Panc1 (cell line): ENCODE data around the gene WDR20. TPM values are rescaled to one million over a fixed set of nuclear protein-coding genes. Genes with fewer than 3 reads are reported as not detected.

ENCODE experiments used
- ATAC-seq: fragments of 200-7000 bp; cut with Tn5 transposase; 2 replicates; pipeline ENCODE4 v1.9.1; 2020; ENCODE audit warnings: mild to moderate bottlenecking, moderate library complexity
- BruUV-seq: library from RNA; stranded (reverse); fragments of 400-500 nt; replicated peaks from 2 replicates; lab custom pipeline; 2021; lab: Mats Ljungman, UMichigan
- CTCF ChIA-PET: fragments of 300-600 bp; sonication (Branson Sonifier 250); formaldehyde crosslinking; loops from one replicate; lab custom pipeline; 2022; ENCODE audit warnings: antibody characterized with exemption; lab: Charles Lee
- POLR2A ChIA-PET: fragments of 300-600 bp; sonication (Branson Sonifier 250); formaldehyde crosslinking; loops from one replicate; lab custom pipeline; 2022; ENCODE audit warnings: antibody characterized with exemption; lab: Charles Lee
- DNase-seq: peaks from one replicate; pipeline ENCODE4 v3.0.0-alpha.2; 2010; ENCODE audit warnings: low read depth, low spot score
- H3K27ac ChIP-seq: 2 replicates; pipeline ENCODE4 v1.5.1; 2011; ENCODE audit warnings: mild to moderate bottlenecking, low read length, inconsistent platforms
- H3K27me3 ChIP-seq: fragments of 200-500 bp; sonication (Bioruptor generic); 2 replicates; pipeline ENCODE4 v1.6.0; 2014; ENCODE audit warnings: low read length, inconsistent platforms; ENCODE audit not compliant: control insufficient read depth, insufficient read depth
- H3K36me3 ChIP-seq: fragments of 200-500 bp; sonication (Bioruptor generic); 2 replicates; pipeline ENCODE4 v1.5.1; 2014; ENCODE audit warnings: inconsistent platforms, mild to moderate bottlenecking, low read length, moderate library complexity; ENCODE audit not compliant: control insufficient read depth, insufficient read depth
- H3K4me1 ChIP-seq: 2 replicates; pipeline ENCODE4 v1.5.1; 2011; ENCODE audit warnings: inconsistent platforms, mild to moderate bottlenecking, low read length, moderate library complexity; ENCODE audit not compliant: control insufficient read depth, insufficient read depth
- H3K4me3 ChIP-seq, 2 experiments: 2 replicates each; pipeline ENCODE4 v1.5.1; 2011 to 2012; ENCODE audit warnings: low read depth in 2 of 2, low read length in 2 of 2, mild to moderate bottlenecking in 2 of 2, inconsistent platforms in 1 of 2, moderate library complexity in 1 of 2
- H3K9me3 ChIP-seq: fragments of 200-500 bp; sonication (Bioruptor generic); 2 replicates; pipeline ENCODE4 v1.5.1; 2014; ENCODE audit warnings: low read depth, mild to moderate bottlenecking, inconsistent platforms, low read length, moderate library complexity; ENCODE audit not compliant: control insufficient read depth, insufficient read depth
- POLR2AphosphoS5 ChIP-seq: IDR thresholded peaks from 2 replicates; pipeline ENCODE4 v1.6.1; 2012; ENCODE audit warnings: mild to moderate bottlenecking, low read depth, low read length, moderate library complexity
- SIN3A ChIP-seq: IDR thresholded peaks from 2 replicates; pipeline ENCODE4 v1.6.1; 2012; ENCODE audit warnings: low read depth, mild to moderate bottlenecking, low read length, moderate library complexity, borderline replicate concordance; ENCODE audit not compliant: insufficient read depth
- TCF7L2 ChIP-seq: IDR thresholded peaks from 2 replicates; pipeline ENCODE4 v1.6.1; 2011; ENCODE audit warnings: mild to moderate bottlenecking, low read depth, low read length, inconsistent platforms
- in situ Hi-C: cut with HindIII; loops from 2 replicates; pipeline ENCODE4 v1.10.0; 2016; ENCODE audit warnings: low sequenced_read_pairs, low pct_unique_long_range_greater_than_20kb
- intact Hi-C: fragments of 100-400 bp; cut with micrococcal nuclease; formaldehyde crosslinking; loops from one replicate; pipeline ENCODE4 v1.10.0; 2022; ENCODE audit not compliant: unreplicated experiment
- total RNA-seq: library from RNA; stranded (reverse); gene quantifications from one replicate; pipeline ENCODE4 v1.2.1, GENCODE V29; 2021; ENCODE audit not compliant: unreplicated experiment
- TF ChIP-seq, protein P1 (sequence below), 2 experiments: IDR thresholded peaks; 2 replicates each; pipeline ENCODE4 v1.6.1; 2011 to 2012; ENCODE audit warnings: low read depth in 2 of 2, control low read depth in 1 of 2, low read length in 1 of 2, mild to moderate bottlenecking in 1 of 2, moderate library complexity in 1 of 2; ENCODE audit not compliant: insufficient read depth in 1 of 2
- TF ChIP-seq, protein P2 (sequence below): fragments of 450-650 bp; IDR thresholded peaks from 2 replicates; pipeline ENCODE4 v1.5.1; 2017; ENCODE audit warnings: mild to moderate bottlenecking

Gene WDR20
- total RNA-seq, 1 experiment from 2014 or later, result 20.2 TPM

DNA sequence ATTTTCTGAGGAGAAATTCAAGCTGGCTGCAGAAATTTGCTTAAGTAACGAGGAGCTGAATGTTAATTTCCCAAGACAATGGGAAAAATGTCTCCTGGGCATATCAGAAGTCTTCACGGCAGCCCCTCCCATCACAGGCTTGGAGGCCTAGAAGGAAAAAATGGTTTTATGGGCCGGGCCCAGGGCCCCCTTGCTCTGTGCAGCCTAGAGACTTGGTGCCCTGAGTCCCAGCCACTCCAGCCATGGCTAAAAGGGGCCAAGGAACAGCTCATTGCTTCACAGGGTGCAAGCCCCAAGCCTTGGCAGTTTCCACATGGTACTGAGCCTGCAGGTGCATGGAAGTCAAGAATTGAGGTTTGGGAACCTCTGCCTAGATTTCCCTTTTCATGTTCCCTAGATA lies 28.6 kb upstream of the WDR20 start:
- ATAC-seq (no peak), DNase-seq (no peak)
- no peak for TF ChIP-seq SIN3A
- TF ChIP-seq, protein P1, sequence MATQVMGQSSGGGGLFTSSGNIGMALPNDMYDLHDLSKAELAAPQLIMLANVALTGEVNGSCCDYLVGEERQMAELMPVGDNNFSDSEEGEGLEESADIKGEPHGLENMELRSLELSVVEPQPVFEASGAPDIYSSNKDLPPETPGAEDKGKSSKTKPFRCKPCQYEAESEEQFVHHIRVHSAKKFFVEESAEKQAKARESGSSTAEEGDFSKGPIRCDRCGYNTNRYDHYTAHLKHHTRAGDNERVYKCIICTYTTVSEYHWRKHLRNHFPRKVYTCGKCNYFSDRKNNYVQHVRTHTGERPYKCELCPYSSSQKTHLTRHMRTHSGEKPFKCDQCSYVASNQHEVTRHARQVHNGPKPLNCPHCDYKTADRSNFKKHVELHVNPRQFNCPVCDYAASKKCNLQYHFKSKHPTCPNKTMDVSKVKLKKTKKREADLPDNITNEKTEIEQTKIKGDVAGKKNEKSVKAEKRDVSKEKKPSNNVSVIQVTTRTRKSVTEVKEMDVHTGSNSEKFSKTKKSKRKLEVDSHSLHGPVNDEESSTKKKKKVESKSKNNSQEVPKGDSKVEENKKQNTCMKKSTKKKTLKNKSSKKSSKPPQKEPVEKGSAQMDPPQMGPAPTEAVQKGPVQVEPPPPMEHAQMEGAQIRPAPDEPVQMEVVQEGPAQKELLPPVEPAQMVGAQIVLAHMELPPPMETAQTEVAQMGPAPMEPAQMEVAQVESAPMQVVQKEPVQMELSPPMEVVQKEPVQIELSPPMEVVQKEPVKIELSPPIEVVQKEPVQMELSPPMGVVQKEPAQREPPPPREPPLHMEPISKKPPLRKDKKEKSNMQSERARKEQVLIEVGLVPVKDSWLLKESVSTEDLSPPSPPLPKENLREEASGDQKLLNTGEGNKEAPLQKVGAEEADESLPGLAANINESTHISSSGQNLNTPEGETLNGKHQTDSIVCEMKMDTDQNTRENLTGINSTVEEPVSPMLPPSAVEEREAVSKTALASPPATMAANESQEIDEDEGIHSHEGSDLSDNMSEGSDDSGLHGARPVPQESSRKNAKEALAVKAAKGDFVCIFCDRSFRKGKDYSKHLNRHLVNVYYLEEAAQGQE (IDR thresholded peaks at IDR 0.05; ENCODE audit: insufficient read depth in 1 of 2, low read depth in 2 of 2, low read length in 1 of 2), result no peak
- no peak for TF ChIP-seq POLR2AphosphoS5
- no peak for TF ChIP-seq TCF7L2
- TF ChIP-seq, protein P2, sequence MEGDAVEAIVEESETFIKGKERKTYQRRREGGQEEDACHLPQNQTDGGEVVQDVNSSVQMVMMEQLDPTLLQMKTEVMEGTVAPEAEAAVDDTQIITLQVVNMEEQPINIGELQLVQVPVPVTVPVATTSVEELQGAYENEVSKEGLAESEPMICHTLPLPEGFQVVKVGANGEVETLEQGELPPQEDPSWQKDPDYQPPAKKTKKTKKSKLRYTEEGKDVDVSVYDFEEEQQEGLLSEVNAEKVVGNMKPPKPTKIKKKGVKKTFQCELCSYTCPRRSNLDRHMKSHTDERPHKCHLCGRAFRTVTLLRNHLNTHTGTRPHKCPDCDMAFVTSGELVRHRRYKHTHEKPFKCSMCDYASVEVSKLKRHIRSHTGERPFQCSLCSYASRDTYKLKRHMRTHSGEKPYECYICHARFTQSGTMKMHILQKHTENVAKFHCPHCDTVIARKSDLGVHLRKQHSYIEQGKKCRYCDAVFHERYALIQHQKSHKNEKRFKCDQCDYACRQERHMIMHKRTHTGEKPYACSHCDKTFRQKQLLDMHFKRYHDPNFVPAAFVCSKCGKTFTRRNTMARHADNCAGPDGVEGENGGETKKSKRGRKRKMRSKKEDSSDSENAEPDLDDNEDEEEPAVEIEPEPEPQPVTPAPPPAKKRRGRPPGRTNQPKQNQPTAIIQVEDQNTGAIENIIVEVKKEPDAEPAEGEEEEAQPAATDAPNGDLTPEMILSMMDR, result no peak
- no TSS peak for BruUV-seq
- no peak overlapping the region for H3K27ac ChIP-seq
- H3K4me3 ChIP-seq, result no peak overlapping the region
- ChIA-PET CTCF (interaction anchor here (0.6 kb wide), 1 partner anchor 175 kb away, joined by 3 read pairs; no protein-coding TSS in a partner anchor), POLR2A (no interaction called here)
- no peaks in the 10 kb centered on the region for H3K36me3 ChIP-seq
- no peaks in the 10 kb centered on the region for H3K9me3 ChIP-seq
- H3K27me3 ChIP-seq, result no peaks in the 10 kb centered on the region
- H3K4me1 ChIP-seq, result no peaks in the 10 kb centered on the region
- in situ Hi-C loops (no loop called here), intact Hi-C loops (no loop called here)

DNA sequence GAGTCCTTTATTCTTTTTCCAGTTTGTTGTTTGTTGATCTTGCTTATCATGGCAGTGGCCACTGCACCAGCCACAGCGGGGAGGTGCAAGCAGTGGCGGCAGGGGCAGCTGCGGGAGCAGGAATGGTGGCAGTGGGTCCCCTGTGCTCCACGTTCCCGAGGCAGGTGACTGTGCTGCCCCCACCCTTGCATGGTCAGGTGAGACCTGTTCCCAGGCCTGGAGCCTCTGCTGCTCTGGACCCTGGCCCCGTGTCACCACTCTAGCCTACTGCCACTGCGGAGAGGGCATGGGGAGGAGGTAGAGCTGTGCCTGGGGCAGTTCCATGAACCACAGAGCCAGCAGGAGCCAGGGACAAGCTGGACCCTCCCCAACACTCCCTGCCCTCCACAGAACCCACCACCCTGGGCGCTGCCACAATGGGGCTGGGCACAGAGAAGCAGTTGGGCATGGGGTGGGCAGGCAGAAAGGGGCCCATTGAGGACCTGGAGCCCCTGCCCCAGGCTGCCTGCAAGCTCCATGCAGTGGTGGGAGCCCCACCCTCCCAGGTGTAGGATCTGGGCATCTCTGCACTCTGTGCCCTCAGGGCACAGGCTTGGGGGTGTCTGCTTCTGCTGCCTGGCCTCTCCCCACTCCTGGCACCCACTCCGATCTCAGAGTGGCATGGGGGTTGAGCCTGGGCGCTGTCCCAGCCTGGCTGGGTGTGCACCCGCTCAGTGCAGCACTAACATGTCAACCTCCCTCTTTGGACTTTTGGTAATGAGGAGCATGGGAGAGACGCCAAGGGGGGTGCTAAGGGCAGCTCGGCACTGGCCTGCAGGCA lies 23.1 kb upstream of the WDR20 start:
- no peak for DNase-seq
- ChIA-PET POLR2A (no interaction called here), CTCF (interaction anchor here (1.1 kb wide), 1 partner anchor 19 kb away, joined by 3 read pairs; no protein-coding TSS in a partner anchor)
- H3K27me3 ChIP-seq, result no peaks in the 10 kb centered on the region
- intact Hi-C loops (no loop called here), in situ Hi-C loops (no loop called here)
- ATAC-seq, result no peak
- H3K36me3 ChIP-seq, result no peaks in the 10 kb centered on the region
- BruUV-seq, result no TSS peak
- H3K4me1 ChIP-seq, result no peaks in the 10 kb centered on the region
- no peak overlapping the region for H3K4me3 ChIP-seq
- H3K9me3 ChIP-seq, result no peaks in the 10 kb centered on the region
- TF ChIP-seq SIN3A (no peak), POLR2AphosphoS5 (no peak)
- TF ChIP-seq, protein P2, result no peak
- TF ChIP-seq, protein P1 (IDR thresholded peaks at IDR 0.05; ENCODE audit: insufficient read depth in 1 of 2, low read depth in 2 of 2, low read length in 1 of 2), result no peak
- no peak overlapping the region for H3K27ac ChIP-seq
